HepG2 (cell line): ENCODE data around the gene ABT1. TPM values are rescaled to one million over a fixed set of nuclear protein-coding genes. Genes with fewer than 3 reads are reported as not detected.

ENCODE experiments used
- NFYC ChIP-seq: IDR thresholded peaks from 2 replicates; pipeline ENCODE4 v1.6.1; 2016; ENCODE audit warnings: missing genetic modification reagents, missing compliant biosample characterization
- POGZ ChIP-seq: sonication (generic); formaldehyde crosslinking; IDR thresholded peaks from 2 replicates; pipeline ENCODE4 v1.4.0; 2020; ENCODE audit warnings: mild to moderate bottlenecking, missing genetic modification reagents
- RAD51 ChIP-seq: fragments of 450-650 bp; IDR thresholded peaks from 2 replicates; pipeline ENCODE4 v1.6.1; 2016; ENCODE audit warnings: borderline replicate concordance
- RBAK ChIP-seq: sonication (generic); formaldehyde crosslinking; IDR thresholded peaks from 2 replicates; pipeline ENCODE4 v1.5.1; 2020; ENCODE audit warnings: mild to moderate bottlenecking, missing genetic modification reagents
- ZNF777 ChIP-seq: sonication (generic); formaldehyde crosslinking; IDR thresholded peaks from 2 replicates; pipeline ENCODE4 v1.4.0; 2020; ENCODE audit warnings: missing genetic modification reagents
- ZNF879 ChIP-seq: sonication (generic); formaldehyde crosslinking; IDR thresholded peaks from 2 replicates; pipeline ENCODE4 v1.8.1; 2023; ENCODE audit warnings: missing genetic modification reagents
- polyA plus RNA-seq, 8 experiments: library from polyadenylated mRNA; depleted of rRNA in 3 of 8; stranded (reverse) in 7 of 8; unstranded in 1 of 8; fragments of >200 nt; fragmentation: Illumina TruSeq in 4 of 8; extraction: Trizol in 4 of 8; gene quantifications; 2 replicates each; pipeline versions ENCODE4 v1.2.1 to v1.2.3, GENCODE V29; 2011 to 2016; ENCODE audit warnings: low read depth in 4 of 8, missing spikeins in 1 of 8, mixed read lengths in 1 of 8; ENCODE audit not compliant: insufficient read depth in 1 of 8
- total RNA-seq, 5 experiments: library from RNA; depleted of rRNA; stranded (reverse); fragments of >200 nt; fragmentation: Illumina TruSeq; extraction: Trizol; gene quantifications; 2 replicates each; pipeline ENCODE4 v1.2.3, GENCODE V29; 2016; ENCODE audit warnings: low read depth in 1 of 5
- TF ChIP-seq, protein P1 (sequence below): IDR thresholded peaks from 2 replicates; pipeline ENCODE4 v1.6.1; 2018; ENCODE audit warnings: missing genetic modification reagents, mild to moderate bottlenecking, missing compliant biosample characterization
- TF ChIP-seq, protein P2 (sequence below): sonication (generic); formaldehyde crosslinking; IDR thresholded peaks from 2 replicates; pipeline ENCODE4 v1.8.0; 2022; ENCODE audit warnings: missing genetic modification reagents, mild to moderate bottlenecking, borderline replicate concordance
- TF ChIP-seq, protein P3 (sequence below): sonication (generic); formaldehyde crosslinking; IDR thresholded peaks from 2 replicates; pipeline ENCODE4 v1.4.0; 2020; ENCODE audit warnings: missing genetic modification reagents, mild to moderate bottlenecking, borderline replicate concordance
- TF ChIP-seq, protein P4 (sequence below): sonication (generic); formaldehyde crosslinking; IDR thresholded peaks from 2 replicates; pipeline ENCODE4 v1.4.0; 2020; ENCODE audit warnings: missing genetic modification reagents, mild to moderate bottlenecking, borderline replicate concordance
- TF ChIP-seq, protein P5 (sequence below): IDR thresholded peaks from 2 replicates; pipeline ENCODE4 v1.6.1; 2016; ENCODE audit warnings: mild to moderate bottlenecking
- TF ChIP-seq, protein P6 (sequence below): sonication (generic); formaldehyde crosslinking; IDR thresholded peaks from 2 replicates; pipeline ENCODE4 v1.4.0; 2020; ENCODE audit warnings: missing genetic modification reagents

The ABT1 gene
- total and polyA plus RNA-seq, 2 of the 13 experiments (the other 11 are each of a cell fraction or from before 2014, with no cell fraction given), result 38.4 TPM

DNA sequence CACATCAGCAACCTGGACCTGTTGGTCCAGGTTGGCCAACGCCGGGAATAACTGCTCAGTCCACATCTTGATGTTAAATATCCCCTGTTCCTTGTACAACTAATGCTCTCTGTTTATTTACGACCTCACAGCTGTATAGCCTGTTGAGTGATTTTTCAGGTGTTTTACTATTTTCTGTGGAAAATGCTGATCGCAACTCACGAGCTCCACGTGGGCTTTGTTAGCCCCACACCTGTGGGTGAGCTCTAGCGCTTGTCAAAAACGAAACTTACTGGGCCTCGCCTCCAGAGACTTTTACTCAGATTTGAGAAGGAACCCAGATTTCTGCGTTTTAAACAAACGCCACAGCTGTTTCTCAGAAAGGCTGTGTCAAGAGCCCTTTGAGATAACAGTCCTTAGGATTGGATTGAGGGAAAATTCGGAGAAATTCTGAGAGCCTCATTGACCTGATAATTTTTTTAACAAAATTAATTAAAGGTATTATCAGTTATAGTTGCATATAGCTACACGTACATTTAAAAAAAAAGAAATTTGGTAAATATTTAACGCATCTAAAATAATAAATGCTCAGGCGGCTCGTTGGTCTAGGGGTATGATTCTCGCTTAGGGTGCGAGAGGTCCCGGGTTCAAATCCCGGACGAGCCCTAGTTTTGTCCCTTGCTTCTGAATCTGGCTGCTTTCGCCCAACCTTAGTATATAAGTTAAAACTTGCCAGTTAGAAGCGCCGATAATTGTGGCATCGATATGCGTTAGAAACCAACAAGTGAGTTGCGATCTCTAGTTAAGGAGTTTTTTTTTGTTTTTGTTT lies 41.9 kb upstream of the ABT1 start (continued):
- TF ChIP-seq, protein P1, sequence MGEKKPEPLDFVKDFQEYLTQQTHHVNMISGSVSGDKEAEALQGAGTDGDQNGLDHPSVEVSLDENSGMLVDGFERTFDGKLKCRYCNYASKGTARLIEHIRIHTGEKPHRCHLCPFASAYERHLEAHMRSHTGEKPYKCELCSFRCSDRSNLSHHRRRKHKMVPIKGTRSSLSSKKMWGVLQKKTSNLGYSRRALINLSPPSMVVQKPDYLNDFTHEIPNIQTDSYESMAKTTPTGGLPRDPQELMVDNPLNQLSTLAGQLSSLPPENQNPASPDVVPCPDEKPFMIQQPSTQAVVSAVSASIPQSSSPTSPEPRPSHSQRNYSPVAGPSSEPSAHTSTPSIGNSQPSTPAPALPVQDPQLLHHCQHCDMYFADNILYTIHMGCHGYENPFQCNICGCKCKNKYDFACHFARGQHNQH (CRISPR knock-in tag), result 0 out of 2 replicates have a peak, but pooled peaks have one; percentile 8
- TF ChIP-seq, protein P2, sequence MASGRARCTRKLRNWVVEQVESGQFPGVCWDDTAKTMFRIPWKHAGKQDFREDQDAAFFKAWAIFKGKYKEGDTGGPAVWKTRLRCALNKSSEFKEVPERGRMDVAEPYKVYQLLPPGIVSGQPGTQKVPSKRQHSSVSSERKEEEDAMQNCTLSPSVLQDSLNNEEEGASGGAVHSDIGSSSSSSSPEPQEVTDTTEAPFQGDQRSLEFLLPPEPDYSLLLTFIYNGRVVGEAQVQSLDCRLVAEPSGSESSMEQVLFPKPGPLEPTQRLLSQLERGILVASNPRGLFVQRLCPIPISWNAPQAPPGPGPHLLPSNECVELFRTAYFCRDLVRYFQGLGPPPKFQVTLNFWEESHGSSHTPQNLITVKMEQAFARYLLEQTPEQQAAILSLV (CRISPR knock-in tag), result no peak
- TF ChIP-seq ZNF777 (CRISPR knock-in tag), result no peak
- TF ChIP-seq, protein P3, sequence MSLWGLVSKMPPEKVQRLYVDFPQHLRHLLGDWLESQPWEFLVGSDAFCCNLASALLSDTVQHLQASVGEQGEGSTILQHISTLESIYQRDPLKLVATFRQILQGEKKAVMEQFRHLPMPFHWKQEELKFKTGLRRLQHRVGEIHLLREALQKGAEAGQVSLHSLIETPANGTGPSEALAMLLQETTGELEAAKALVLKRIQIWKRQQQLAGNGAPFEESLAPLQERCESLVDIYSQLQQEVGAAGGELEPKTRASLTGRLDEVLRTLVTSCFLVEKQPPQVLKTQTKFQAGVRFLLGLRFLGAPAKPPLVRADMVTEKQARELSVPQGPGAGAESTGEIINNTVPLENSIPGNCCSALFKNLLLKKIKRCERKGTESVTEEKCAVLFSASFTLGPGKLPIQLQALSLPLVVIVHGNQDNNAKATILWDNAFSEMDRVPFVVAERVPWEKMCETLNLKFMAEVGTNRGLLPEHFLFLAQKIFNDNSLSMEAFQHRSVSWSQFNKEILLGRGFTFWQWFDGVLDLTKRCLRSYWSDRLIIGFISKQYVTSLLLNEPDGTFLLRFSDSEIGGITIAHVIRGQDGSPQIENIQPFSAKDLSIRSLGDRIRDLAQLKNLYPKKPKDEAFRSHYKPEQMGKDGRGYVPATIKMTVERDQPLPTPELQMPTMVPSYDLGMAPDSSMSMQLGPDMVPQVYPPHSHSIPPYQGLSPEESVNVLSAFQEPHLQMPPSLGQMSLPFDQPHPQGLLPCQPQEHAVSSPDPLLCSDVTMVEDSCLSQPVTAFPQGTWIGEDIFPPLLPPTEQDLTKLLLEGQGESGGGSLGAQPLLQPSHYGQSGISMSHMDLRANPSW, result no peak
- TF ChIP-seq POGZ (CRISPR knock-in tag), result no peak
- TF ChIP-seq, protein P4, sequence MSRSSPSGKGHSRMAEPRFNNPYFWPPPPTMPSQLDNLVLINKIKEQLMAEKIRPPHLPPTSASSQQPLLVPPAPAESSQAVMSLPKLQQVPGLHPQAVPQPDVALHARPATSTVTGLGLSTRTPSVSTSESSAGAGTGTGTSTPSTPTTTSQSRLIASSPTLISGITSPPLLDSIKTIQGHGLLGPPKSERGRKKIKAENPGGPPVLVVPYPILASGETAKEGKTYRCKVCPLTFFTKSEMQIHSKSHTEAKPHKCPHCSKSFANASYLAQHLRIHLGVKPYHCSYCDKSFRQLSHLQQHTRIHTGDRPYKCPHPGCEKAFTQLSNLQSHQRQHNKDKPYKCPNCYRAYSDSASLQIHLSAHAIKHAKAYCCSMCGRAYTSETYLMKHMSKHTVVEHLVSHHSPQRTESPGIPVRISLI (CRISPR knock-in tag), result peak; percentile 89
- TF ChIP-seq, protein P5, sequence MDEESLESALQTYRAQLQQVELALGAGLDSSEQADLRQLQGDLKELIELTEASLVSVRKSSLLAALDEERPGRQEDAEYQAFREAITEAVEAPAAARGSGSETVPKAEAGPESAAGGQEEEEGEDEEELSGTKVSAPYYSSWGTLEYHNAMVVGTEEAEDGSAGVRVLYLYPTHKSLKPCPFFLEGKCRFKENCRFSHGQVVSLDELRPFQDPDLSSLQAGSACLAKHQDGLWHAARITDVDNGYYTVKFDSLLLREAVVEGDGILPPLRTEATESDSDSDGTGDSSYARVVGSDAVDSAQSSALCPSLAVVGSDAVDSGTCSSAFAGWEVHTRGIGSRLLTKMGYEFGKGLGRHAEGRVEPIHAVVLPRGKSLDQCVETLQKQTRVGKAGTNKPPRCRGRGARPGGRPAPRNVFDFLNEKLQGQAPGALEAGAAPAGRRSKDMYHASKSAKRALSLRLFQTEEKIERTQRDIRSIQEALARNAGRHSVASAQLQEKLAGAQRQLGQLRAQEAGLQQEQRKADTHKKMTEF (CRISPR knock-in tag), result peak; percentile 43; the same call in 1 of the 2 replicates
- TF ChIP-seq NFYC (CRISPR knock-in tag), result no peak
- TF ChIP-seq, protein P6, sequence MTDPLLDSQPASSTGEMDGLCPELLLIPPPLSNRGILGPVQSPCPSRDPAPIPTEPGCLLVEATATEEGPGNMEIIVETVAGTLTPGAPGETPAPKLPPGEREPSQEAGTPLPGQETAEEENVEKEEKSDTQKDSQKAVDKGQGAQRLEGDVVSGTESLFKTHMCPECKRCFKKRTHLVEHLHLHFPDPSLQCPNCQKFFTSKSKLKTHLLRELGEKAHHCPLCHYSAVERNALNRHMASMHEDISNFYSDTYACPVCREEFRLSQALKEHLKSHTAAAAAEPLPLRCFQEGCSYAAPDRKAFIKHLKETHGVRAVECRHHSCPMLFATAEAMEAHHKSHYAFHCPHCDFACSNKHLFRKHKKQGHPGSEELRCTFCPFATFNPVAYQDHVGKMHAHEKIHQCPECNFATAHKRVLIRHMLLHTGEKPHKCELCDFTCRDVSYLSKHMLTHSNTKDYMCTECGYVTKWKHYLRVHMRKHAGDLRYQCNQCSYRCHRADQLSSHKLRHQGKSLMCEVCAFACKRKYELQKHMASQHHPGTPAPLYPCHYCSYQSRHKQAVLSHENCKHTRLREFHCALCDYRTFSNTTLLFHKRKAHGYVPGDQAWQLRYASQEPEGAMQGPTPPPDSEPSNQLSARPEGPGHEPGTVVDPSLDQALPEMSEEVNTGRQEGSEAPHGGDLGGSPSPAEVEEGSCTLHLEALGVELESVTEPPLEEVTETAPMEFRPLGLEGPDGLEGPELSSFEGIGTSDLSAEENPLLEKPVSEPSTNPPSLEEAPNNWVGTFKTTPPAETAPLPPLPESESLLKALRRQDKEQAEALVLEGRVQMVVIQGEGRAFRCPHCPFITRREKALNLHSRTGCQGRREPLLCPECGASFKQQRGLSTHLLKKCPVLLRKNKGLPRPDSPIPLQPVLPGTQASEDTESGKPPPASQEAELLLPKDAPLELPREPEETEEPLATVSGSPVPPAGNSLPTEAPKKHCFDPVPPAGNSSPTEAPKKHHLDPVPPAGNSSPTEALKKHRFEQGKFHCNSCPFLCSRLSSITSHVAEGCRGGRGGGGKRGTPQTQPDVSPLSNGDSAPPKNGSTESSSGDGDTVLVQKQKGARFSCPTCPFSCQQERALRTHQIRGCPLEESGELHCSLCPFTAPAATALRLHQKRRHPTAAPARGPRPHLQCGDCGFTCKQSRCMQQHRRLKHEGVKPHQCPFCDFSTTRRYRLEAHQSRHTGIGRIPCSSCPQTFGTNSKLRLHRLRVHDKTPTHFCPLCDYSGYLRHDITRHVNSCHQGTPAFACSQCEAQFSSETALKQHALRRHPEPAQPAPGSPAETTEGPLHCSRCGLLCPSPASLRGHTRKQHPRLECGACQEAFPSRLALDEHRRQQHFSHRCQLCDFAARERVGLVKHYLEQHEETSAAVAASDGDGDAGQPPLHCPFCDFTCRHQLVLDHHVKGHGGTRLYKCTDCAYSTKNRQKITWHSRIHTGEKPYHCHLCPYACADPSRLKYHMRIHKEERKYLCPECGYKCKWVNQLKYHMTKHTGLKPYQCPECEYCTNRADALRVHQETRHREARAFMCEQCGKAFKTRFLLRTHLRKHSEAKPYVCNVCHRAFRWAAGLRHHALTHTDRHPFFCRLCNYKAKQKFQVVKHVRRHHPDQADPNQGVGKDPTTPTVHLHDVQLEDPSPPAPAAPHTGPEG (CRISPR knock-in tag), result no peak
- no peak for TF ChIP-seq RBAK
- TF ChIP-seq ZNF879 (CRISPR knock-in tag), result no peak
- no peak for TF ChIP-seq RAD51
